HCT116 (cell line): ENCODE data around the gene PHYKPL. TPM values are rescaled to one million over a fixed set of nuclear protein-coding genes. Genes with fewer than 3 reads are reported as not detected.

Experiments
- ATAC-seq: fragments of 200-7000 bp; cut with Tn5 transposase; 2 replicates; pipeline ENCODE4 v1.9.1; 2020; ENCODE audit warnings: mild to moderate bottlenecking, moderate library complexity
- BruUV-seq: library from RNA; stranded (reverse); fragments of 400-500 nt; replicated peaks from 2 replicates; lab custom pipeline; 2021; lab: Mats Ljungman, UMichigan
- CTCF ChIA-PET: fragments of 300-600 bp; sonication (Branson Sonifier 250); formaldehyde crosslinking; loops from one replicate; lab custom pipeline; 2021; ENCODE audit warnings: antibody characterized with exemption; lab: Charles Lee
- POLR2A ChIA-PET: fragments of 300-600, 350-600 bp; sonication (Branson Sonifier 250); formaldehyde crosslinking; loops from one replicate; lab custom pipeline; 2021; ENCODE audit warnings: antibody characterized with exemption; lab: Charles Lee
- RAD21 ChIA-PET, 2 experiments: fragments of 300-600 bp; sonication (Branson Sonifier 250); formaldehyde crosslinking; loops; one replicate each; lab custom pipeline; 2023; ENCODE audit warnings: low total read pairs in 2 of 2; ENCODE audit not compliant: uncharacterized antibody in 2 of 2, unreplicated experiment in 2 of 2, low non-redundant PET in 1 of 2; lab: Charles Lee
- DNase-seq: peaks from one replicate; pipeline ENCODE4 v3.0.0-alpha.2; 2010; ENCODE audit warnings: low read depth, low spot score
- H2AFZ ChIP-seq: fragments of 200-600 bp; shearing (Covaris generic), sonication (generic); 2 replicates; pipeline ENCODE4 v1.6.1; 2017; ENCODE audit warnings: low read depth, mixed run types, mixed read lengths, antibody characterized with exemption, low read length; ENCODE audit not compliant: poor library complexity, severe bottlenecking
- H3K27ac ChIP-seq: 2 replicates; pipeline ENCODE4 v1.5.1; 2012; ENCODE audit warnings: low read depth, low read length
- H3K27me3 ChIP-seq: fragments of 200-600 bp; sonication (generic); 2 replicates; pipeline ENCODE4 v1.6.1; 2016; ENCODE audit warnings: mixed run types, low read length, mixed read lengths; ENCODE audit not compliant: insufficient read depth
- H3K36me3 ChIP-seq, 2 experiments: fragments of 200-500 bp in 1 of 2; fragments of 200-600 bp in 1 of 2; sonication (Bioruptor generic) in 1 of 2; sonication (generic) in 1 of 2; 2 replicates each; pipeline versions ENCODE4 v1.5.1 to v1.6.1; 2014 to 2016; ENCODE audit warnings: low read length in 2 of 2, inconsistent platforms in 1 of 2, mixed read lengths in 1 of 2, mixed run types in 1 of 2; ENCODE audit not compliant: insufficient read depth in 2 of 2, control insufficient read depth in 1 of 2
- H3K4me1 ChIP-seq, 2 experiments: fragments of 200-600 bp in 1 of 2; sonication (generic) in 1 of 2; 2 replicates each; pipeline versions ENCODE4 v1.5.1 to v1.6.1; 2012 to 2017; ENCODE audit warnings: low read length in 2 of 2, inconsistent platforms in 1 of 2, mild to moderate bottlenecking in 1 of 2, mixed read lengths in 1 of 2, mixed run types in 1 of 2, moderate library complexity in 1 of 2; ENCODE audit not compliant: insufficient read depth in 2 of 2, control insufficient read depth in 1 of 2
- H3K4me2 ChIP-seq: fragments of 200-600 bp; sonication (generic); 2 replicates; pipeline ENCODE4 v1.6.1; 2017; ENCODE audit warnings: mixed run types, low read length, mixed read lengths
- H3K4me3 ChIP-seq, 2 experiments: fragments of 200-600 bp in 1 of 2; sonication (generic) in 1 of 2; replicated peaks in 1 of 2; 2 replicates each; pipeline ENCODE4 v1.5.1; 2011 to 2016; ENCODE audit warnings: low read length in 2 of 2, control low read depth in 1 of 2, low read depth in 1 of 2, mild to moderate bottlenecking in 1 of 2, mixed read lengths in 1 of 2, mixed run types in 1 of 2
- H3K79me2 ChIP-seq: fragments of 200-600 bp; sonication (generic); 2 replicates; pipeline ENCODE4 v1.6.1; 2017; ENCODE audit warnings: mild to moderate bottlenecking, mixed run types, low read length, moderate library complexity, mixed read lengths; ENCODE audit not compliant: insufficient read depth
- H3K9ac ChIP-seq: fragments of 200-600 bp; sonication (generic); 2 replicates; pipeline ENCODE4 v1.6.1; 2016; ENCODE audit warnings: low read length, mixed read lengths
- H3K9me2 ChIP-seq: fragments of 200-600 bp; sonication (generic), shearing (Covaris generic); 2 replicates; pipeline ENCODE4 v1.6.1; 2017; ENCODE audit warnings: mixed run types, mild to moderate bottlenecking, moderate library complexity; ENCODE audit not compliant: insufficient read depth
- H3K9me3 ChIP-seq, 2 experiments: fragments of 200-500 bp in 1 of 2; fragments of 200-600 bp in 1 of 2; sonication (Bioruptor generic) in 1 of 2; sonication (generic) in 1 of 2; 2 replicates each; pipeline ENCODE4 v1.6.1; 2014 to 2017; ENCODE audit warnings: low read length in 2 of 2, mixed read lengths in 2 of 2, inconsistent platforms in 1 of 2, low read depth in 1 of 2, mild to moderate bottlenecking in 1 of 2, mixed run types in 1 of 2, moderate library complexity in 1 of 2; ENCODE audit not compliant: control insufficient read depth in 1 of 2, insufficient read depth in 1 of 2
- H4K20me1 ChIP-seq: fragments of 200-600 bp; sonication (generic), shearing (Covaris generic); 2 replicates; pipeline ENCODE4 v1.6.1; 2017; ENCODE audit warnings: mixed run types, mild to moderate bottlenecking, moderate library complexity; ENCODE audit not compliant: insufficient read depth
- CEBPB ChIP-seq: IDR thresholded peaks from 2 replicates; pipeline ENCODE4 v1.6.1; 2012; ENCODE audit warnings: low read depth
- CTCF ChIP-seq, 3 experiments: fragments of 200-600 bp in 1 of 3; sonication (generic) in 1 of 3; IDR thresholded peaks in 2 of 3; conservative IDR thresholded peaks in 1 of 3; 2 replicates each; pipeline ENCODE4 v1.5.1; 2012 to 2017; ENCODE audit warnings: low read depth in 2 of 3, low read length in 2 of 3, antibody characterized with exemption in 1 of 3, borderline replicate concordance in 1 of 3, control low read depth in 1 of 3, mild to moderate bottlenecking in 1 of 3, mixed read lengths in 1 of 3, mixed run types in 1 of 3, moderate library complexity in 1 of 3; ENCODE audit not compliant: insufficient read depth in 1 of 3
- EZH2 ChIP-seq: fragments of 200-600 bp; sonication (generic); IDR thresholded peaks from 2 replicates; pipeline ENCODE4 v1.6.1; 2017; ENCODE audit warnings: antibody characterized with exemption, mixed run types
- JUND ChIP-seq: IDR thresholded peaks from 2 replicates; pipeline ENCODE4 v1.6.1; 2012
- POLR2AphosphoS5 ChIP-seq: IDR thresholded peaks from 2 replicates; pipeline ENCODE4 v1.6.1; 2011; ENCODE audit warnings: mild to moderate bottlenecking, low read depth, low read length, moderate library complexity
- RAD21 ChIP-seq: IDR thresholded peaks from 2 replicates; pipeline ENCODE4 v1.6.1; 2012; ENCODE audit warnings: low read depth, mild to moderate bottlenecking
- SP1 ChIP-seq: IDR thresholded peaks from 2 replicates; pipeline ENCODE4 v1.6.1; 2012; ENCODE audit warnings: low read depth
- YY1 ChIP-seq: IDR thresholded peaks from 2 replicates; pipeline ENCODE4 v1.6.1; 2011; ENCODE audit warnings: low read length, low read depth, moderate library complexity, mild to moderate bottlenecking; ENCODE audit not compliant: insufficient replicate concordance; ENCODE audit errors: extremely low read depth
- ZFX ChIP-seq: fragments of 450-650 bp; IDR thresholded peaks from 2 replicates; pipeline ENCODE4 v1.6.1; 2017
- intact Hi-C: fragments of 100-400 bp; cut with micrococcal nuclease; formaldehyde crosslinking; loops from 2 replicates; pipeline ENCODE4 v1.10.0; 2022
- total RNA-seq: library from RNA; stranded (reverse); gene quantifications from one replicate; pipeline ENCODE4 v1.2.1, GENCODE V29; 2021; ENCODE audit not compliant: unreplicated experiment
- TF ChIP-seq, protein P1 (sequence below): IDR thresholded peaks from 2 replicates; pipeline ENCODE4 v1.6.1; 2012
- TF ChIP-seq, protein P2 (sequence below): IDR thresholded peaks from 2 replicates; pipeline ENCODE4 v1.6.1; 2011; ENCODE audit warnings: mild to moderate bottlenecking, low read length, moderate library complexity; ENCODE audit not compliant: insufficient replicate concordance; ENCODE audit errors: extremely low read depth

Gene PHYKPL
- total RNA-seq, 1 experiment from 2014 or later = 57.8 TPM

DNA sequence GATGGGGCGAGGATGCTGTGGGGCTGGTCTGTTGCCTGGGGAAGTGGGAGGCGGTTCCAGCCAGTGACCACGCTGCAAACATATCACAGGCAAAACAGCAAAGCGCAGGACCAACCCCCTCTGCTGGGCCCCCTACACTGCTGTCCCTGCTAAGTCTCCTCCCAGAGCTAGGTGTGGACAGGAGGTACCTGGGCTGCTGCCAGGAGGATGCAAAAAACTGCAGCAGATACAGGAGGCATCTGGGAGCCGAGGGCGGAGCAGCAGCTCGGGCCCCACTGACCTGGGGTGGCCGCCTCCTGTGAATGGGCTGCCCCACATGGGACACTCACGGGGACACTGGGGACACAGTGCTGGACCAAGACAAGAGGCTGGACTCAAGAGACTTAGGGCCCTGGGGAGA lies 48.0 kb upstream of the PHYKPL start:
- DNase-seq (no peak), ATAC-seq (no peak)
- CTCF ChIA-PET = interaction anchor here (0.6 to 2.5 kb wide), 2 partner anchors 181 to 271 kb away, joined by 4 to 11 read pairs; no protein-coding TSS in a partner anchor
- no peak overlapping the region for H3K9ac ChIP-seq
- no peak for TF ChIP-seq SP1
- POLR2A ChIA-PET = no interaction called here
- no peaks in the 10 kb centered on the region for H3K79me2 ChIP-seq
- no TSS peak for BruUV-seq
- no peak overlapping the region for H3K4me2 ChIP-seq
- H4K20me1 ChIP-seq = no peaks in the 10 kb centered on the region
- no peak overlapping the region for H3K4me3 ChIP-seq
- H2AFZ ChIP-seq = no peak overlapping the region
- H3K27me3 ChIP-seq = no peaks in the 10 kb centered on the region
- H3K4me1 ChIP-seq = peaks cover 0 to 4% of the 10 kb centered on the region in 2 experiments; a peak in 2 of 4 replicates
- RAD21 ChIA-PET = no interaction called here
- H3K27ac ChIP-seq = no peak overlapping the region
- H3K9me3 ChIP-seq = peaks cover 7 to 15% of the 10 kb centered on the region in 2 experiments; a peak in 2 of 4 replicates
- H3K9me2 ChIP-seq = no peaks in the 10 kb centered on the region
- intact Hi-C loops = loop anchor here (1.0 to 2.0 kb wide), 3 partner anchors 271 to 1214 kb away; partner anchors contain the start of gene ZNF354A
- no peaks in the 10 kb centered on the region for H3K36me3 ChIP-seq

DNA sequence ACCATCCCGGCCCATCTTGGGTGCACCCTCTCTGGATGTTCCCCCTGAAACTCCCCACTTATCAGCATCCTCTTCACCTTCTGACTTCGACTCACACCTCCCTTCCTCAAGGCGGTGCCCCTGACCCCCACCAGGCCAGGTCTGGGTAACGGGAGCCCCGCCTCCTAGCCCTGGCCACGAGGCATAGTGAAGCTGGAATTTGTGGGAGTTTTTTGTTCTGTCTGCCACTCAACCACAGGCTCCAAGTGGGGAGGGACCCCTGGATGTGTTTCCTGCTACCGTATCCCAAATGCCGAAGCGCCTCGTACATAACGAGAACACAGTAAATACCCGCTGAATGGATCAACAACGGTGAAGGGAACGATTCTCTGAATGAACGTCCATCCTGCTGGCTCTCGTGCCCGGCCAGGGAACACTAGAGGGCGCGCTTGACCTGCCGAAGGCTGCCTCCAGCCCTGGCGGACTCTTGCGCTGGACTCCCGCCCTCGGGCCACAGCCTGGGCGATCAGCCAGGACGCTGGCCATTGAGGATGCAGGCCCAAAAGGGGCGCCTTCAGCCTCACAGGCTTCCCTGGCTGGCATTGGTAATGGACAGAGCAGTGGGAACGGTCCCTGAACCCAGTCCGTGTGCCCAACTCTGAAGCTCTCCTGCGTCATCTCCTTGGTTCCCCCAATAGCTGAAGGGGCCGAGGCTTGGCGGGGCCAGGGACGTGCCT lies 47.3 kb upstream of the PHYKPL start:
- Histone ChIP-seq H3K27me3 (no peaks in the 10 kb centered on the region), H3K4me2 (peak overlapping the region; percentile 66), H3K4me3 (no peak overlapping the region), H3K36me3 (no peaks in the 10 kb centered on the region), H4K20me1 (no peaks in the 10 kb centered on the region), H3K9ac (no peak overlapping the region), H2AFZ (peak overlapping the region; percentile 99), H3K27ac (no peak overlapping the region), H3K9me3 (peaks cover 8 to 19% of the 10 kb centered on the region in 2 experiments; a peak in 2 of 4 replicates), H3K4me1 (peaks cover 0 to 4% of the 10 kb centered on the region in 2 experiments; a peak in 2 of 4 replicates), H3K9me2 (no peaks in the 10 kb centered on the region), H3K79me2 (no peaks in the 10 kb centered on the region)
- intact Hi-C loops = loop anchor here (1.0 to 2.0 kb wide), 3 partner anchors 271 to 1214 kb away; partner anchors contain the start of gene ZNF354A
- ChIA-PET POLR2A (no interaction called here), RAD21 (interaction anchor here in 1 of 2 experiments (1.6 kb wide), 1 partner anchor 181 kb away, joined by 4 read pairs; no protein-coding TSS in a partner anchor), CTCF (interaction anchor here (0.6 to 2.5 kb wide), 2 partner anchors 182 to 272 kb away, joined by 4 to 11 read pairs; no protein-coding TSS in a partner anchor)
- DNase-seq (peak; percentile 49), ATAC-seq (peak; percentile 97)
- BruUV-seq = no TSS peak
- TF ChIP-seq, protein P1, sequence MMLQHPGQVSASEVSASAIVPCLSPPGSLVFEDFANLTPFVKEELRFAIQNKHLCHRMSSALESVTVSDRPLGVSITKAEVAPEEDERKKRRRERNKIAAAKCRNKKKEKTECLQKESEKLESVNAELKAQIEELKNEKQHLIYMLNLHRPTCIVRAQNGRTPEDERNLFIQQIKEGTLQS = no peak
- TF ChIP-seq EZH2 = no peak
- TF ChIP-seq, protein P2, sequence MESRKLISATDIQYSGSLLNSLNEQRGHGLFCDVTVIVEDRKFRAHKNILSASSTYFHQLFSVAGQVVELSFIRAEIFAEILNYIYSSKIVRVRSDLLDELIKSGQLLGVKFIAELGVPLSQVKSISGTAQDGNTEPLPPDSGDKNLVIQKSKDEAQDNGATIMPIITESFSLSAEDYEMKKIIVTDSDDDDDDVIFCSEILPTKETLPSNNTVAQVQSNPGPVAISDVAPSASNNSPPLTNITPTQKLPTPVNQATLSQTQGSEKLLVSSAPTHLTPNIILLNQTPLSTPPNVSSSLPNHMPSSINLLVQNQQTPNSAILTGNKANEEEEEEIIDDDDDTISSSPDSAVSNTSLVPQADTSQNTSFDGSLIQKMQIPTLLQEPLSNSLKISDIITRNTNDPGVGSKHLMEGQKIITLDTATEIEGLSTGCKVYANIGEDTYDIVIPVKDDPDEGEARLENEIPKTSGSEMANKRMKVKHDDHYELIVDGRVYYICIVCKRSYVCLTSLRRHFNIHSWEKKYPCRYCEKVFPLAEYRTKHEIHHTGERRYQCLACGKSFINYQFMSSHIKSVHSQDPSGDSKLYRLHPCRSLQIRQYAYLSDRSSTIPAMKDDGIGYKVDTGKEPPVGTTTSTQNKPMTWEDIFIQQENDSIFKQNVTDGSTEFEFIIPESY = no peak
- no peak for TF ChIP-seq POLR2AphosphoS5
- TF ChIP-seq RAD21 = peak; percentile 98
- no peak for TF ChIP-seq CEBPB
- peak; percentile 87 to 97 (median 95) for TF ChIP-seq CTCF (IDR thresholded peaks at IDR 0.05 in 2 of 3, conservative IDR thresholded peaks at IDR 0.05 in 1 of 3; ENCODE audit: borderline replicate concordance in 1 of 3, insufficient read depth in 1 of 3, low read depth in 2 of 3, low read length in 2 of 3)
- TF ChIP-seq YY1 = peak; percentile 13
- TF ChIP-seq ZFX = no peak
- TF ChIP-seq JUND = no peak
